ENCODE data around the gene TST. TPM values are rescaled to one million over a fixed set of nuclear protein-coding genes. Genes with fewer than 3 reads are reported as not detected.

TST gene
- total RNA-seq, 2 experiments from 2014 or later = 2.4 to 3.4 TPM

DNA sequence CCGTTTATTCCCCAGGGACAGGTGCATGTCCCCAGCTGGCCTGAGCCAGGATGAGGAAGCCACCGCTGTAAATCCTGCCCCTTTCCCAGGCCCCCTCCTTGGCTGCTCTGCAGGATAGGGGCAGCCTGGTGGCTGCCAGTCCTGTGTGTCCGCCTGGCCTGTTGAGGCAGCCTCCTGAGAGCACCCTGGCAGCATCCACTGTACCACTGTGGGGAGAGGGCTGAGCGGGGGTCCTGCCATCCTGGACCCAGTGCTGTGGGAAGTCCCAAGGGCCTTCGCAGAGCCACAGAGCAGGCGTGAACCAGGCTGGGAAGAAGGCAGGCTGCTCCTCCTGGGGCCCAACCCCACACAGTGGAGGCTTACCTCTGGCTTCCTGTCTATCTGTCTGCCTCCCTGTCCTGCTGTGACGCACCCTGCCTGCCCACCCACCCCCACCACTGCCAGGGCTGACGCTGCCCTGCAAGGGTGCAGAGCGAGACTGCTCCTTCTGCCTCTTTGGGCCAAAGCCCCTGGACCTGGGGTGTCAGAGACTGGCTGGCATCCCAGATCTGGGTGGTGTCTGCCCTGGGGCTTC is 40.7 kb upstream of the TST start:
- no peaks in the 10 kb centered on the region for H3K27me3 Mint-ChIP-seq
- H3K27ac Mint-ChIP-seq = peak overlapping the region; percentile 36
- no peak overlapping the region for H3K4me3 Mint-ChIP-seq
- CTCF ChIA-PET = interaction anchor here (1.1 to 1.8 kb wide), 5 partner anchors 15 to 140 kb away, joined by 3 to 7 read pairs (median 5); partner anchors contain the start of gene IL2RB
- H3K4me1 Mint-ChIP-seq = peaks cover 20% of the 10 kb centered on the region
- POLR2A ChIA-PET = no interaction called here
- no peaks in the 10 kb centered on the region for H3K36me3 Mint-ChIP-seq (ENCODE audit: low read depth)
- no peak for DNase-seq
- H3K9me3 Mint-ChIP-seq = no peaks in the 10 kb centered on the region

GRCh38 chr22:37058917-37059701 is 39.9 kb upstream of the TST start:
- CTCF ChIA-PET = interaction anchor here (1.1 kb wide), 2 partner anchors 19 to 63 kb away, joined by 3 read pairs; no protein-coding TSS in a partner anchor
- Mint-ChIP-seq H3K27me3 (no peaks in the 10 kb centered on the region), H3K9me3 (no peaks in the 10 kb centered on the region), H3K36me3 (ENCODE audit: low read depth) (no peaks in the 10 kb centered on the region), H3K27ac (no peak overlapping the region), H3K4me3 (no peak overlapping the region), H3K4me1 (peaks cover 18% of the 10 kb centered on the region)
- DNase-seq = no peak
- POLR2A ChIA-PET = no interaction called here

GRCh38 chr22:37057796-37058510 is 38.7 kb upstream of the TST start:
- no peak for DNase-seq
- CTCF ChIA-PET = no interaction called here
- Mint-ChIP-seq H3K27ac (no peak overlapping the region), H3K27me3 (no peaks in the 10 kb centered on the region), H3K4me1 (peaks cover 24% of the 10 kb centered on the region), H3K9me3 (no peaks in the 10 kb centered on the region), H3K36me3 (ENCODE audit: low read depth) (no peaks in the 10 kb centered on the region), H3K4me3 (no peak overlapping the region)
- POLR2A ChIA-PET = no interaction called here

- Mint-ChIP-seq H3K4me3 (no peak overlapping the region), H3K27ac (no peak overlapping the region), H3K27me3 (no peaks in the 10 kb centered on the region), H3K4me1 (peaks cover 31% of the 10 kb centered on the region), H3K36me3 (ENCODE audit: low read depth) (no peaks in the 10 kb centered on the region), H3K9me3 (no peaks in the 10 kb centered on the region)
- ChIA-PET POLR2A (no interaction called here), CTCF (no interaction called here)
- DNase-seq = no peak
Measured at GRCh38 chr22:37057226-37057625, 38.0 kb upstream of the TST start.

GRCh38 chr22:37056246-37056645 is 37.0 kb upstream of the TST start:
- no peaks in the 10 kb centered on the region for H3K9me3 Mint-ChIP-seq
- no peak overlapping the region for H3K27ac Mint-ChIP-seq
- DNase-seq = no peak
- no peak overlapping the region for H3K4me3 Mint-ChIP-seq
- H3K4me1 Mint-ChIP-seq = peaks cover 28% of the 10 kb centered on the region
- POLR2A ChIA-PET = no interaction called here
- no peaks in the 10 kb centered on the region for H3K27me3 Mint-ChIP-seq
- CTCF ChIA-PET = interaction anchor here (2.2 kb wide), 1 partner anchor 12 kb away, joined by 8 read pairs; no protein-coding TSS in a partner anchor
- H3K36me3 Mint-ChIP-seq (ENCODE audit: low read depth) = no peaks in the 10 kb centered on the region

DNA sequence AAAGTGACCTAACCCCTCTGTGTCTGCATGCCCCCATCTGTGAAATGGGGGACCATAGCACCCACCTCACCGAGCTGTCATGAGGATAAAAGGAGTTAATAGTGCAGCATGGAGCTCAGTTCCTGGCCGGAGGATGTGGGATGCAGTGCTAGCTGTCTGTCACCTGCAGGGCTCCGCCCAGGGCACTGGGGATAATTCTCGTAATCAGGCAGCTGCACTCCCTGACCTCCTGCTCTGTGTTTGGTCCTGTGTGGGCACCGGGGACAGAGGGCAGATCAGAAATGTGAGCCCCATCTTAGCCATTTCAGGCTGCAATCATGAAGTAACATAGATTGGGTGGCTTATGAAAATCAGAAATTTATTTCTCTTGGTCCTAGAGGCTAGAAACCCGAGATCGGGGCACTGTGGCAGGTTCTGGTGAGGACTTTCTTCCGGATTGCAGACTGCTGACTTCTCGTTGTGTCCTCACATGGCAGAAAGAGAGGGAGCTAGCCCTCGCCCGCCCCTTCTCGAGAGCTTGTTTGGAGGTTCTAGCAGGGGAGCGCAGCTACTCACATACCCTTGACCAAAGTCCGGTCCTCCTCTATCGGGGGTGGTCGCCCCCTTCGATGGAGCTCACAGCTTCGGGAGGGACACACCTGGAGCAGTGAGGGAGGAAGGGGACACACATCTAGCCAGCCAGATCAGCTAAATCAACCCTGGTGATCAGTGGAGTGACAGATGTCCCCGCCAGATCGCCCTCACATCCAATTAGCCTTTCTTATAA is 35.5 kb upstream of the TST start:
- Mint-ChIP-seq H3K27ac (no peak overlapping the region), H3K27me3 (no peaks in the 10 kb centered on the region), H3K36me3 (ENCODE audit: low read depth) (no peaks in the 10 kb centered on the region), H3K4me3 (no peak overlapping the region), H3K9me3 (no peaks in the 10 kb centered on the region), H3K4me1 (peaks cover 15% of the 10 kb centered on the region)
- ChIA-PET POLR2A (no interaction called here), CTCF (interaction anchor here (1.2 to 2.2 kb wide), 4 partner anchors 11 to 267 kb away, joined by 3 to 8 read pairs (median 4); partner anchors contain the start of genes MPST and TST)
- DNase-seq = no peak

GRCh38 chr22:37054056-37054395 is 34.8 kb upstream of the TST start:
- H3K9me3 Mint-ChIP-seq = no peaks in the 10 kb centered on the region
- ChIA-PET CTCF (interaction anchor here (1.5 to 2.2 kb wide), 2 partner anchors 10 to 12 kb away, joined by 5 to 8 read pairs; no protein-coding TSS in a partner anchor), POLR2A (no interaction called here)
- DNase-seq = no peak
- H3K27ac Mint-ChIP-seq = no peak overlapping the region
- H3K36me3 Mint-ChIP-seq (ENCODE audit: low read depth) = no peaks in the 10 kb centered on the region
- peaks cover 15% of the 10 kb centered on the region for H3K4me1 Mint-ChIP-seq
- H3K27me3 Mint-ChIP-seq = no peaks in the 10 kb centered on the region
- no peak overlapping the region for H3K4me3 Mint-ChIP-seq

DNA sequence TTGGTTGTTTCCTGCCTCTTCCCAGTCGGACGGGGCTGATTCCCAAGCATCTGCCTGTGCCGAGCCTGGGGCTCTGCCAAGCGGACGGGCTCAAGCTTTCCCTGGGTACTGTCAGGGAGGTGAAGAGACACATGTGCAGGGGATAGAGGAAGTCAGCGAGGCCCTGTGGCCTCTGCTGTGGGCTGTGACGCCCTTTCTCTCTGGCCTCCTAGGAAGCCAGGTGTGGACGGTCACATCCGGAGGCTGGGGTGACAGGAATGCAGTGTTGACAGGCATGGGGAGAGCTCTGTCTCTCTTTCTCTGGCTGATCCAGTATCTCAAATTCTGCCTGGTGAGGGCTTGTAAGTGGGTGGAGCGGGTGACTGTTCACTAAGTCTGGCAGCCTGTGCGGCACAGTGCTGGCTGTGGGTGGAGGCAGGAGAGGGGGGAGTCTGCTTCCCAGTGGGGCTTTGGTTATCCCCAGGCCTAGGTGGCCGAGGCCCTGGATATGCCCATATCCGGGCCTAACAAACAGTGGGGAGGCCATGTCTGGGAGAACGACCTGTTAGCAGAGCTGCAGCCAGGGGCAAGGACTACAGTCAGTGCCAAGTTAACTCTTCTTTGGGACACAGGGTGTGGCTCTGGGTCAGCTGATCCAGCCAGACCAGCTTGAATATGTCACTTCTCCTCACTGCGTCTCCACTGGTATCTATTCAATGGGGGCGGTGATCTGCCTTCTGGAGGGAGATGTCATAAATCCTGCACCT is 34.2 kb upstream of the TST start:
- H3K27me3 Mint-ChIP-seq = no peaks in the 10 kb centered on the region
- no peaks in the 10 kb centered on the region for H3K36me3 Mint-ChIP-seq (ENCODE audit: low read depth)
- H3K4me1 Mint-ChIP-seq = peaks cover 15% of the 10 kb centered on the region
- H3K9me3 Mint-ChIP-seq = no peaks in the 10 kb centered on the region
- H3K4me3 Mint-ChIP-seq = peak overlapping the region; percentile 78
- CTCF ChIA-PET = interaction anchor here (1.4 to 2.3 kb wide), 3 partner anchors 9 to 146 kb away, joined by 3 to 6 read pairs (median 4); no protein-coding TSS in a partner anchor
- POLR2A ChIA-PET = no interaction called here
- no peak overlapping the region for H3K27ac Mint-ChIP-seq
- DNase-seq = no peak

GRCh38 chr22:37052386-37053309 is 33.4 kb upstream of the TST start:
- H3K4me3 Mint-ChIP-seq = peak overlapping the region; percentile 78
- peak overlapping the region; percentile 78 for H3K27ac Mint-ChIP-seq
- H3K27me3 Mint-ChIP-seq = no peaks in the 10 kb centered on the region
- H3K9me3 Mint-ChIP-seq = no peaks in the 10 kb centered on the region
- CTCF ChIA-PET = interaction anchor here (1.2 to 2.3 kb wide), 6 partner anchors 9 to 196 kb away, joined by 3 to 6 read pairs (median 4); partner anchors contain the start of gene IL2RB
- DNase-seq = no peak
- no peaks in the 10 kb centered on the region for H3K36me3 Mint-ChIP-seq (ENCODE audit: low read depth)
- POLR2A ChIA-PET = interaction anchor here (0.8 kb wide), 1 partner anchor 27 kb away, joined by 3 read pairs; no protein-coding TSS in a partner anchor
- H3K4me1 Mint-ChIP-seq = peaks cover 15% of the 10 kb centered on the region

DNA sequence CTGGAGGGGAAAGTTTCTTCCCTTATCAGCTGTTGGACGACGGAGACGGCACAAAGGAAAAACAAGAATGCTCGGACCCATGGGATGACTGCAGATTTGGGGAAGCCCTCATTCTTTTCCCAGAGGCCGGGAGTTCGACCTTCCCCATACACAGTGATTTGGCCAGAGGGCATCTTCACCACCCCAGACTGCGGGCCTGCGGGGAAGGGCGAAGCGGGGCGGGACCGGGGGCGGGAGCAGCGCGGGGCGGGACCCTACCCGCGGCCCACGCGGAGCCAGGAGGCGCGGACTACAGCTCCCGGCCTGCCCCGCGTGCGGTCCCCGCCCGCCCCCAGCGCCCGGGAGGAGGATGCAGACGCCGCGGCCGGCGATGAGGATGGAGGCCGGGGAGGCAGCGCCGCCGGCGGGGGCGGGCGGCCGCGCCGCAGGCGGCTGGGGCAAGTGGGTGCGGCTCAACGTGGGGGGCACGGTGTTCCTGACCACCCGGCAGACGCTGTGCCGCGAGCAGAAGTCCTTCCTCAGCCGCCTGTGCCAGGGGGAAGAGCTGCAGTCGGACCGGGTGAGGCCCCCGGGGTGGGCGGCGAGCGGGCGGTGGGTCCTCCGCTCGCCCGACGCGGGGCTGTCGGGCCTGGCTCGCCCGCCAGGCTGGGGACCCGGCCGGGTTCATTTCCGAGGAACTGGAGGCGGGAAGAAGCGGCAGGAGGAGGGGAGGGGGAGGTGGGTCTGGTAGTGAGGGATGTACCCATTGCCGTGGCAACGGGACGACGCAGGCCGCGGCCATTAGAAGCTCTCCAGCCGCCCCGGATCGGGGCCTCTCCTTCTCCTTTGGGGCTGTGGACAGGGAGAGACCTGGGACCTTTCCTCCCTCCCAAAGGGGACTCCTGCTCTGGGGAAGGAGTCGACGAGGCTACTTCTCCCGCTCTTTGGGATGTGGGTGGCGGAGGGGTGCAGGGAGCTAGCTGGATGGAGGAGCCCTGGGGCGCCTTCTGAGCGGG is 32.4 kb upstream of the TST start, which contains the start of gene KCTD17:
Gene KCTD17, plus strand, starts transcription at position 352 of the 995 bp plus-strand sequence. Its CDS starts 19 bp downstream, at position 371.
- CTCF ChIA-PET = interaction anchor here (0.9 to 2.3 kb wide), 11 partner anchors 8 to 270 kb away, joined by 3 to 6 read pairs (median 3); partner anchors contain the start of gene IL2RB
- H3K4me3 Mint-ChIP-seq = peak within 1 kb of the TSS; percentile 78
- peak; percentile 78 for DNase-seq
- H3K9me3 Mint-ChIP-seq = no peaks in the 10 kb centered on the region
- POLR2A ChIA-PET = interaction anchor here (0.8 kb wide), 1 partner anchor 28 kb away, joined by 3 read pairs; no protein-coding TSS in a partner anchor
- H3K36me3 Mint-ChIP-seq (ENCODE audit: low read depth) = no peaks in the 10 kb centered on the region
- no peaks in the 10 kb centered on the region for H3K27me3 Mint-ChIP-seq
- H3K4me1 Mint-ChIP-seq = peaks cover 15% of the 10 kb centered on the region
- peak within 1 kb of the TSS; percentile 78 for H3K27ac Mint-ChIP-seq
